Body of pancreas (tissue), 4 donors: Measurements from ENCODE around the gene PARD6B. TPM values are rescaled to one million over a fixed set of nuclear protein-coding genes. Genes with fewer than 3 reads are reported as not detected.

Experiments
- ATAC-seq: fragments of 150-250 bp; one replicate; pipeline ENCODE4 v1.9.1; 2016
- DNase-seq, 4 donors: peaks; one replicate each; pipeline ENCODE4 v3.0.0-alpha.2; 2019
- H3K27ac ChIP-seq, 4 donors: fragments of 200-600 bp; sonication (generic); 1 replicate in 3 of 4; 2 replicates in 1 of 4; pipeline versions ENCODE4 v1.5.1 to v1.6.1; 2016 to 2019; ENCODE audit warnings: mild to moderate bottlenecking in 1 of 4, mixed read lengths in 1 of 4, moderate library complexity in 1 of 4
- H3K27me3 ChIP-seq, 2 donors: fragments of 200-600 bp; sonication (generic); one replicate each; pipeline ENCODE4 v1.6.0; 2016; ENCODE audit warnings: mild to moderate bottlenecking in 1 of 2
- H3K36me3 ChIP-seq, 2 donors: fragments of 200-600 bp; sonication (generic); replicated peaks in 1 of 2; 2 replicates each; pipeline ENCODE4 v1.5.1; 2016; ENCODE audit warnings: low read depth in 2 of 2; ENCODE audit not compliant: insufficient read depth in 1 of 2
- H3K4me1 ChIP-seq: fragments of 200-600 bp; sonication (generic); one replicate; pipeline ENCODE4 v1.6.0; 2016
- H3K4me3 ChIP-seq, 2 donors: fragments of 200-600 bp; sonication (generic); 1 replicate in 1 of 2; 2 replicates in 1 of 2; pipeline ENCODE4 v1.5.1; 2016 to 2019
- H3K9me3 ChIP-seq, 3 donors: fragments of 200-600 bp; sonication (generic); 1 replicate in 2 of 3; 2 replicates in 1 of 3; pipeline ENCODE4 v1.5.1; 2016
- POLR2A ChIP-seq, 3 donors: fragments of 450-650 bp; IDR thresholded peaks; one replicate each; pipeline ENCODE4 v1.6.1; 2016; ENCODE audit warnings: antibody characterized with exemption in 3 of 3, mild to moderate bottlenecking in 2 of 3
- WGBS, 2 donors: methylation state at CpG; one replicate each; pipeline ENCODE4 v1.1.5; 2017; 5-methylcytosine and 5-hydroxymethylcytosine counted together
- intact Hi-C: fragments of 100-400 bp; cut with DNase I; formaldehyde crosslinking; loops from one replicate; pipeline ENCODE4 v1.15.1; 2023
- total RNA-seq, 2 donors: library from RNA; depleted of rRNA; stranded (reverse); fragments of >200 nt; gene quantifications; one replicate each; pipeline ENCODE4 v1.1.0, GENCODE V29; 2016
- TF ChIP-seq, protein P1 (sequence below), 7 experiments: fragments of 450-650 bp in 4 of 7; fragments of 200-600 bp in 3 of 7; sonication (generic) in 3 of 7; IDR thresholded peaks; one replicate each; pipeline ENCODE4 v1.5.1; 2016 to 2019; ENCODE audit warnings: antibody characterized with exemption in 7 of 7

The PARD6B gene
- total RNA-seq, 2 donors from 2014 or later, result 4.6 to 8.6 TPM

DNA sequence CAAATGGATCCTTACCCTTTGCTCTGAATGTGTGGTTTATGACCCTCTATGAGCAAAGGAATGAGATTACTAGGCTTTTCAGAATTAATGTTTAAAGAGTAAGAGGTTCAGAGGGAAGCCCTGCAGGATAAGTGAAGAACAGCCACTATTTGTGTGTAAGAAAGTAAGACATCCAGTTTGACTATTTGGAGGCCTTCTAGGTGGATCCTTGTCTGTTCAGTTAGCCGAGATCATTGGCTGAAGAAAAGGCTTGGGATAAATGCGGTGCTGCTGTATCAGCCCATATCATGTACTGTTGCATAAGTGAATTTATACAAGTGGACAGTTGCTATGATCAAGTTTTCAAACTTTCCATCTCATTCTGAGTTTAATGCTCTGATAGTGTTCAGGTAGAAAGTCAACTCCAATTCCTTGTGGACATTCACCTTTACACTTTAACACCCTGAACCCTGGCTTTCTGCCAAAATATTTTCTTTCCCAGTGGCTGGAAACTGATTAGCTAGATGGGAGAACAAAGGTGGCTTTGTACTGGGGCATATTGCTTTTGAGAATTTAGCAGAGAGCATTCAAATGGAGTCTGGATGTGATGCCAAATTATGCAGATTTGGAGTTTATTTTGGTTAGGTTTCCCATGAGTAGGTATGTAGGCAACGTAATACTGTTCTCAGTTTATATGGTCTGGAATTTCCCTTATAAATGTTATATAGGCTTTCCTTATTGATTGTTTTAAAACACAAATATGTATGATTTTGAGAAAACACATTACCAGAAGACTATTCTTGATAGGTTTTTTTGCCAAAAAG is 15.0 kb downstream of the PARD6B start:
- intact Hi-C loops, result no loop called here
- ATAC-seq (peak; percentile 49), DNase-seq (peak in 3 of 4 donors; percentile 32 to 62 (median 37))
- 22 to 25% methylated on average over 3 of the region's 3 CpGs for whole genome bisulfite sequencing, 2 donors
- no peak overlapping the region for H3K4me3 ChIP-seq
- H3K36me3 ChIP-seq, result no peaks in the 10 kb centered on the region
- H3K27me3 ChIP-seq, result no peaks in the 10 kb centered on the region
- peaks cover 82% of the 10 kb centered on the region for H3K4me1 ChIP-seq
- no peak for TF ChIP-seq POLR2A (IDR thresholded peaks at IDR 0.05)
- TF ChIP-seq, protein P1, sequence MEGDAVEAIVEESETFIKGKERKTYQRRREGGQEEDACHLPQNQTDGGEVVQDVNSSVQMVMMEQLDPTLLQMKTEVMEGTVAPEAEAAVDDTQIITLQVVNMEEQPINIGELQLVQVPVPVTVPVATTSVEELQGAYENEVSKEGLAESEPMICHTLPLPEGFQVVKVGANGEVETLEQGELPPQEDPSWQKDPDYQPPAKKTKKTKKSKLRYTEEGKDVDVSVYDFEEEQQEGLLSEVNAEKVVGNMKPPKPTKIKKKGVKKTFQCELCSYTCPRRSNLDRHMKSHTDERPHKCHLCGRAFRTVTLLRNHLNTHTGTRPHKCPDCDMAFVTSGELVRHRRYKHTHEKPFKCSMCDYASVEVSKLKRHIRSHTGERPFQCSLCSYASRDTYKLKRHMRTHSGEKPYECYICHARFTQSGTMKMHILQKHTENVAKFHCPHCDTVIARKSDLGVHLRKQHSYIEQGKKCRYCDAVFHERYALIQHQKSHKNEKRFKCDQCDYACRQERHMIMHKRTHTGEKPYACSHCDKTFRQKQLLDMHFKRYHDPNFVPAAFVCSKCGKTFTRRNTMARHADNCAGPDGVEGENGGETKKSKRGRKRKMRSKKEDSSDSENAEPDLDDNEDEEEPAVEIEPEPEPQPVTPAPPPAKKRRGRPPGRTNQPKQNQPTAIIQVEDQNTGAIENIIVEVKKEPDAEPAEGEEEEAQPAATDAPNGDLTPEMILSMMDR (IDR thresholded peaks at IDR 0.05), result no peak
- H3K27ac ChIP-seq, result peak overlapping the region in 3 of 4 donors; percentile 44 to 89 (median 54)
- H3K9me3 ChIP-seq, result no peaks in the 10 kb centered on the region

DNA sequence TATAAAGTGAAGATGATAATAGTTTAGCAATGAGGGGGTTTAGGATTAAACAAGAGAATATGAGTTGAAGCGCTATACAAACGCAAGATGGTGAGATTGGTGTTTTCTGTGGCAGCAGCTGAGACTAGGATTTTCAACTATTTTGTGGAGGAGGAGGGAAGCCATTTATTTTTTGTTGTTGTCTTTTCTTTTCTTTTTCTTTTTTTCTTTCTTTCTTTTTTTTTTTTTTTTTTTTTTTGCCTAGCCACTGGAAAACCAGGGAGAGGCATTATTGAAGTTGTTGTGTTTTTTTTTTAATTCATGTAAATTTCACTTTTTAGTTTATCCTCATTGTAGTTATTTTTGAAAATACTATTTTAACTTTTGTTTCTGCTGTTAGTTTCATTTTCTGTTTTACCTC is 15.9 kb downstream of the PARD6B start:
- Histone ChIP-seq H3K4me3 (no peak overlapping the region), H3K9me3 (no peaks in the 10 kb centered on the region), H3K36me3 (no peaks in the 10 kb centered on the region), H3K27me3 (no peaks in the 10 kb centered on the region), H3K27ac (peak overlapping the region in 3 of 4 donors; percentile 54 to 89 (median 55)), H3K4me1 (peaks cover 74% of the 10 kb centered on the region)
- ATAC-seq (no peak), DNase-seq (no peak)
- WGBS, 2 donors, result 90 to 92% methylated on average over 2 of the region's 2 CpGs
- intact Hi-C loops, result no loop called here
- no peak for TF ChIP-seq POLR2A (IDR thresholded peaks at IDR 0.05)
- TF ChIP-seq, protein P1 (IDR thresholded peaks at IDR 0.05), result no peak

DNA sequence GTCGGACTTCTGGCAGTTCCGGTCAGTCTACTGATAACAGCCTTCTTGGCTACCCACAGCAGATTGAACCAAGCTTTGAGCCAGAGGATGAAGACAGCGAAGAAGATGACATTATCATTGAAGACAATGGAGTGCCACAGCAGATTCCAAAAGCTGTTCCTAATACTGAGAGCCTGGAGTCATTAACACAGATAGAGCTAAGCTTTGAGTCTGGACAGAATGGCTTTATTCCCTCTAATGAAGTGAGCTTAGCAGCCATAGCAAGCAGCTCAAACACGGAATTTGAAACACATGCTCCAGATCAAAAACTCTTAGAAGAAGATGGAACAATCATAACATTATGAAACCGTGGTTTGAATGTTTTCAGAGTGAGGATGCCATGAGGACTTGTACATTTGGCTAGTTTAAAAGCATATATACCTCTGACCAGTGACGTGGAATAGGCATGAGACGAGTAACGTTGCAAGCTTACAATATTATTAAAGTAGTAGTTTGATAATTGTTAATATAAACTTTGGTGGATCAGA is 18.8 kb downstream of the PARD6B start:
- no peak for ATAC-seq
- H3K36me3 ChIP-seq, result no peaks in the 10 kb centered on the region
- no peaks in the 10 kb centered on the region for H3K9me3 ChIP-seq
- no peak overlapping the region for H3K4me3 ChIP-seq
- no peak for DNase-seq
- peaks cover 44% of the 10 kb centered on the region for H3K4me1 ChIP-seq
- TF ChIP-seq, protein P1 (IDR thresholded peaks at IDR 0.05), result no peak
- TF ChIP-seq POLR2A (IDR thresholded peaks at IDR 0.05), result no peak
- WGBS, 2 donors, result 58 to 68% methylated on average over 8 of the region's 8 CpGs
- no peak overlapping the region for H3K27ac ChIP-seq
- H3K27me3 ChIP-seq, result no peaks in the 10 kb centered on the region
- intact Hi-C loops, result no loop called here

DNA sequence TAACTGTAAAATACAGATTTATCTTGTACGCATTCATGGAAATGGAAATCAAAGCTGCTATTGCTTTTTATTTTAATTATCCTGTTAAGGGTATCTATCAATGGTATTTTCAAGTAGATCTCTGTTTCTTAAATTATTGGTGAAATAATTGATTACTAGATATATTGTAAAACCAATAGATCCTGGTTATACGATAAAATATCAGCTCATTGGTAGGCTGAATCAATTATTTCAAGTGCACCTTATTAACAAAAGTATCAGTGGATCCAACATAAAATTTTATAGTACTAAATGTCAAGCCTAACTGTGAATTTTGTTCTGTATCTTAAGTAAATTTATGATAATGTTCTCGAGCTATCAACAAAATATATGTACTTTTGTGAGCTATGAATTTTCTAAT is 21.8 kb downstream of the PARD6B start:
- no peak for TF ChIP-seq POLR2A (IDR thresholded peaks at IDR 0.05)
- TF ChIP-seq, protein P1 (IDR thresholded peaks at IDR 0.05), result no peak
- intact Hi-C loops, result no loop called here

More for the DNA sequence above, 21.8 kb downstream of the PARD6B start:
- Histone ChIP-seq H3K27me3 (no peaks in the 10 kb centered on the region), H3K36me3 (no peaks in the 10 kb centered on the region), H3K9me3 (peaks cover 0 to 3% (median 0%) of the 10 kb centered on the region in 3 donors), H3K4me3 (no peak overlapping the region), H3K27ac (no peak overlapping the region), H3K4me1 (peaks cover 18% of the 10 kb centered on the region)
- WGBS, 2 donors, result 73 to 77% methylated on average over 3 of the region's 3 CpGs
- no peak for ATAC-seq
- no peak for DNase-seq
